Ishikawa (cell line): ENCODE data around the gene AASS.

ENCODE experiments used
- CEBPB ChIP-seq: IDR thresholded peaks from 2 replicates; pipeline ENCODE4 v1.6.1; 2012
- CREB1 ChIP-seq: IDR thresholded peaks from 2 replicates; pipeline ENCODE4 v1.6.1; 2012; ENCODE audit warnings: low read depth
- EGR1 ChIP-seq: IDR thresholded peaks from 2 replicates; pipeline ENCODE4 v1.6.1; 2012
- EP300 ChIP-seq: IDR thresholded peaks from 2 replicates; pipeline ENCODE4 v1.6.1; 2012; ENCODE audit warnings: borderline replicate concordance
- FOXM1 ChIP-seq: IDR thresholded peaks from 2 replicates; pipeline ENCODE4 v1.6.1; 2012; ENCODE audit warnings: low read depth, borderline replicate concordance
- NFIC ChIP-seq: IDR thresholded peaks from 2 replicates; pipeline ENCODE4 v1.6.1; 2012
- RAD21 ChIP-seq: IDR thresholded peaks from 2 replicates; pipeline ENCODE4 v1.6.1; 2012; ENCODE audit warnings: low read depth
- TAF1 ChIP-seq: IDR thresholded peaks from 2 replicates; pipeline ENCODE4 v1.6.1; 2012; ENCODE audit warnings: low read depth, mild to moderate bottlenecking
- TCF12 ChIP-seq: IDR thresholded peaks from 2 replicates; pipeline ENCODE4 v1.6.1; 2012; ENCODE audit warnings: low read depth
- TEAD4 ChIP-seq: IDR thresholded peaks from 2 replicates; pipeline ENCODE4 v1.6.1; 2012
- YY1 ChIP-seq: IDR thresholded peaks from 2 replicates; pipeline ENCODE4 v1.6.1; 2012; ENCODE audit warnings: low read depth
- ZBTB7A ChIP-seq: IDR thresholded peaks from 2 replicates; pipeline ENCODE4 v1.6.1; 2012; ENCODE audit warnings: low read depth
- TF ChIP-seq, protein P1 (sequence below): IDR thresholded peaks from 2 replicates; pipeline ENCODE4 v1.6.1; 2012
- TF ChIP-seq, protein P2 (sequence below): IDR thresholded peaks from 2 replicates; pipeline ENCODE4 v1.6.1; 2012
- TF ChIP-seq, protein P3 (sequence below): IDR thresholded peaks from 2 replicates; pipeline ENCODE4 v1.6.1; 2012; ENCODE audit warnings: low read depth, mild to moderate bottlenecking

The AASS gene

GRCh38 chr7:122100021-122100420 is 44.0 kb downstream of the AASS start:
- TF ChIP-seq, protein P1, sequence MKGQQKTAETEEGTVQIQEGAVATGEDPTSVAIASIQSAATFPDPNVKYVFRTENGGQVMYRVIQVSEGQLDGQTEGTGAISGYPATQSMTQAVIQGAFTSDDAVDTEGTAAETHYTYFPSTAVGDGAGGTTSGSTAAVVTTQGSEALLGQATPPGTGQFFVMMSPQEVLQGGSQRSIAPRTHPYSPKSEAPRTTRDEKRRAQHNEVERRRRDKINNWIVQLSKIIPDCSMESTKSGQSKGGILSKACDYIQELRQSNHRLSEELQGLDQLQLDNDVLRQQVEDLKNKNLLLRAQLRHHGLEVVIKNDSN, result no peak
- no peak for TF ChIP-seq TCF12
- TF ChIP-seq, protein P2, sequence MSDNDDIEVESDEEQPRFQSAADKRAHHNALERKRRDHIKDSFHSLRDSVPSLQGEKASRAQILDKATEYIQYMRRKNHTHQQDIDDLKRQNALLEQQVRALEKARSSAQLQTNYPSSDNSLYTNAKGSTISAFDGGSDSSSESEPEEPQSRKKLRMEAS, result no peak
- TF ChIP-seq YY1, result no peak

GRCh38 chr7:122095642-122096041 is 48.4 kb downstream of the AASS start:
- TF ChIP-seq CREB1 (no peak), RAD21 (no peak), CEBPB (no peak), EGR1 (no peak), FOXM1 (no peak), TAF1 (no peak), TEAD4 (no peak), ZBTB7A (no peak), EP300 (no peak), TCF12 (no peak), NFIC (no peak), YY1 (no peak)
- TF ChIP-seq, protein P2, result no peak
- TF ChIP-seq, protein P1, result no peak
- TF ChIP-seq, protein P3, sequence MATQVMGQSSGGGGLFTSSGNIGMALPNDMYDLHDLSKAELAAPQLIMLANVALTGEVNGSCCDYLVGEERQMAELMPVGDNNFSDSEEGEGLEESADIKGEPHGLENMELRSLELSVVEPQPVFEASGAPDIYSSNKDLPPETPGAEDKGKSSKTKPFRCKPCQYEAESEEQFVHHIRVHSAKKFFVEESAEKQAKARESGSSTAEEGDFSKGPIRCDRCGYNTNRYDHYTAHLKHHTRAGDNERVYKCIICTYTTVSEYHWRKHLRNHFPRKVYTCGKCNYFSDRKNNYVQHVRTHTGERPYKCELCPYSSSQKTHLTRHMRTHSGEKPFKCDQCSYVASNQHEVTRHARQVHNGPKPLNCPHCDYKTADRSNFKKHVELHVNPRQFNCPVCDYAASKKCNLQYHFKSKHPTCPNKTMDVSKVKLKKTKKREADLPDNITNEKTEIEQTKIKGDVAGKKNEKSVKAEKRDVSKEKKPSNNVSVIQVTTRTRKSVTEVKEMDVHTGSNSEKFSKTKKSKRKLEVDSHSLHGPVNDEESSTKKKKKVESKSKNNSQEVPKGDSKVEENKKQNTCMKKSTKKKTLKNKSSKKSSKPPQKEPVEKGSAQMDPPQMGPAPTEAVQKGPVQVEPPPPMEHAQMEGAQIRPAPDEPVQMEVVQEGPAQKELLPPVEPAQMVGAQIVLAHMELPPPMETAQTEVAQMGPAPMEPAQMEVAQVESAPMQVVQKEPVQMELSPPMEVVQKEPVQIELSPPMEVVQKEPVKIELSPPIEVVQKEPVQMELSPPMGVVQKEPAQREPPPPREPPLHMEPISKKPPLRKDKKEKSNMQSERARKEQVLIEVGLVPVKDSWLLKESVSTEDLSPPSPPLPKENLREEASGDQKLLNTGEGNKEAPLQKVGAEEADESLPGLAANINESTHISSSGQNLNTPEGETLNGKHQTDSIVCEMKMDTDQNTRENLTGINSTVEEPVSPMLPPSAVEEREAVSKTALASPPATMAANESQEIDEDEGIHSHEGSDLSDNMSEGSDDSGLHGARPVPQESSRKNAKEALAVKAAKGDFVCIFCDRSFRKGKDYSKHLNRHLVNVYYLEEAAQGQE, result no peak

DNA sequence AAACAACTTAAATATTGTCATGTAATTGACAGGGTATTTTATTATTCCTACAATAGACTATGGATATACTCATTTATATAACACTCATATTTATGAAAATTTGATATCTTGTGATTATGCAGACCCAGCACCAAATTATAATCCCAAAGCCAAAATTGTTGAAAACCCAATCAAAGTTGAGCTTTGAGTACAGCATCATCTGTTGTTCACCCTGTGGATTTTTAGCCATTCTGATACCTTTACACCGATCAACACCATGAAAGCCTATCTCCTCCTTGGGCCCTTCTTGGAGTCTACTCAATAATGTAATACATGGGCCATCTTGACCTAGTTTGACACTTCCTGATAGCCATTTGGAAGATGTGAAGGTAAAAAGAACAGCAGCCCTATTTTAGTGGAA is 49.5 kb downstream of the AASS start:
- no peak for TF ChIP-seq CREB1
- TF ChIP-seq NFIC, result no peak
- no peak for TF ChIP-seq RAD21
- TF ChIP-seq, protein P1, result no peak
- TF ChIP-seq EP300, result no peak
- TF ChIP-seq TCF12, result no peak
- no peak for TF ChIP-seq YY1
- TF ChIP-seq TEAD4, result no peak
- TF ChIP-seq CEBPB, result no peak
- TF ChIP-seq TAF1, result no peak
- TF ChIP-seq, protein P3, result no peak
- TF ChIP-seq EGR1, result no peak
- TF ChIP-seq, protein P2, result no peak
- no peak for TF ChIP-seq FOXM1
- TF ChIP-seq ZBTB7A, result no peak

GRCh38 chr7:122092964-122093797 is 50.9 kb downstream of the AASS start:
- TF ChIP-seq, protein P1, result no peak
- peak; percentile 64 for TF ChIP-seq RAD21

DNA sequence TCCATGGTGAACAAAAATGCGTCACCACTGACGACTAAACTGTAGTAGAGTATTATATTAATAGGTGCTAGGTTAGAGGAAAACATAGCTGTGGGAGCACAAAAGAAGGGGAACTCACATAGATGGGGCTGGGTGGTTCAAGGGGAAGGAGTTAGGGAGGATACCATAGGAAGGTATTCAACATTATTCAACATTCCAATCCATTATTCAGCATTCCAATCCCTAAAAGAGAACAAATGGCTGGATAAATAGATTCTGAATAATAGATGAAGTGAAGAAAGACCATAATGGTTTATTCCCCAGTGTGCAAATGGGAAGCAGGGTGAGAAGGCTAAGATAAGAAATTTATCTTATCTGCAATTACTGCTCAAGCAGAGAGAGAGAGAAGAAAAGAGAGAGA is 61.4 kb downstream of the AASS start:
- no peak for TF ChIP-seq CEBPB

DNA sequence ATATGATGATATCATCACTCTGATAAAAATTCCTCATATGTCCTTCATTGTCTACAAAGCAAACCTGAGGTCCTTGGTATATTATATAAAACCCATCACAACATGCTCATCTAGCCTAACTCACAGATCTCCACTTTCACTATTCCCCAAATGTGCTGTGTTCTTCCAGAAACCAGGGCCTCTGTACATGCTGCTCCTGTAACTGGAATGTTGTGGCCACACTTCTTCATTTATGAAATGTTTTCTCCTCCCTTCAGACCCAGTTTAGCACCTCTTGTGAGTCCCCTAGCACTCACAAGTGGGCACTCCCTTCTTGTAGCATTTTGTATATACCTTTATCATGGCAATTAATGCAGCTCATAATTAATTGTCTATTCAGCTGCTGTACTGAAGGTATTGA is 61.9 kb downstream of the AASS start:
- TF ChIP-seq, protein P3, result no peak
- TF ChIP-seq FOXM1, result no peak
- TF ChIP-seq TCF12, result no peak
- no peak for TF ChIP-seq RAD21
- TF ChIP-seq, protein P2, result no peak
- TF ChIP-seq, protein P1, result no peak
- no peak for TF ChIP-seq NFIC
- no peak for TF ChIP-seq EP300
- no peak for TF ChIP-seq CEBPB
- TF ChIP-seq TEAD4, result no peak
- no peak for TF ChIP-seq CREB1
- TF ChIP-seq TAF1, result no peak
- no peak for TF ChIP-seq ZBTB7A
